ENCODE data around the gene RGS8. TPM values are rescaled to one million over a fixed set of nuclear protein-coding genes. Genes with fewer than 3 reads are reported as not detected.

RGS8 gene
- total RNA-seq, 1 donor, result not detected

Other genes starting within 250 kb of the RGS8 start
- gene RGSL1, start 234.4 kb downstream of the RGS8 start, total RNA-seq (ENCODE audit: low replicate concordance), result not detected in 2 replicates
- 9.5 and 12.3 TPM in 2 replicates for gene RNASEL, start 95.3 kb downstream of the RGS8 start, total RNA-seq (ENCODE audit: low replicate concordance)
- gene RGS16, start 80.2 kb downstream of the RGS8 start, total RNA-seq (ENCODE audit: low replicate concordance), result 2.3 and 2.5 TPM in 2 replicates
- 2.3 and 3.8 TPM in 2 replicates for gene NPL, start 105.2 kb upstream of the RGS8 start, total RNA-seq (ENCODE audit: low replicate concordance)
- 121 and 153 TPM in 2 replicates for gene DHX9, start 154.8 kb upstream of the RGS8 start, total RNA-seq (ENCODE audit: low replicate concordance)